Activated effector memory CD4-positive, alpha-beta T cell treated with Interleukin-2 at 50 U/mL for 16 hours (primary cell): ENCODE results near the gene SMIM5.

Source experiments
- DNase-seq: peaks from one replicate; pipeline ENCODE4 v3.0.0-alpha.2; 2020

The SMIM5 gene

GRCh38 chr17:75604034-75604695 is 29.1 kb upstream of the SMIM5 start:
- no peak for DNase-seq

DNA sequence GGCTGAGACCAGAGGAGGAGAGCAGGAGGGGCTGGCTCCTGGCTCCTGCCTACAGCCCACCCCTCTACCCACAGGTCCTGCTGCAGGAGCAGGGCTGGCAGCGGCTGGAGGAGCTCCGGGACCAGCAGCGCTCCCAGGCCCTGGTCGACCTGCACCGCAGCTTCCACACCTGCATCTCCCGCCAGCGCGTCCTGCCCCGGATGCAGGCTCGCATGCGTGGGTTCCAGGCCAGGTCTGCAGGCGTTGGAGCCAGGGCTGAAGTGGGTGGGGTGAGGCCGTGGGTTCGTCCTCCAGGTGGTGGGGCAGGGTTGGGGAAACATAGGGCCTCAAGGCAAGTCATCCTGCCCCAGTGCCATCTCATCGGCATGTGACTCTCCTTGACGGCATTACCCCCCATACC is 27.4 kb upstream of the SMIM5 start:
- DNase-seq: no peak

GRCh38 chr17:75607086-75607485 is 26.1 kb upstream of the SMIM5 start:
- no peak for DNase-seq

DNA sequence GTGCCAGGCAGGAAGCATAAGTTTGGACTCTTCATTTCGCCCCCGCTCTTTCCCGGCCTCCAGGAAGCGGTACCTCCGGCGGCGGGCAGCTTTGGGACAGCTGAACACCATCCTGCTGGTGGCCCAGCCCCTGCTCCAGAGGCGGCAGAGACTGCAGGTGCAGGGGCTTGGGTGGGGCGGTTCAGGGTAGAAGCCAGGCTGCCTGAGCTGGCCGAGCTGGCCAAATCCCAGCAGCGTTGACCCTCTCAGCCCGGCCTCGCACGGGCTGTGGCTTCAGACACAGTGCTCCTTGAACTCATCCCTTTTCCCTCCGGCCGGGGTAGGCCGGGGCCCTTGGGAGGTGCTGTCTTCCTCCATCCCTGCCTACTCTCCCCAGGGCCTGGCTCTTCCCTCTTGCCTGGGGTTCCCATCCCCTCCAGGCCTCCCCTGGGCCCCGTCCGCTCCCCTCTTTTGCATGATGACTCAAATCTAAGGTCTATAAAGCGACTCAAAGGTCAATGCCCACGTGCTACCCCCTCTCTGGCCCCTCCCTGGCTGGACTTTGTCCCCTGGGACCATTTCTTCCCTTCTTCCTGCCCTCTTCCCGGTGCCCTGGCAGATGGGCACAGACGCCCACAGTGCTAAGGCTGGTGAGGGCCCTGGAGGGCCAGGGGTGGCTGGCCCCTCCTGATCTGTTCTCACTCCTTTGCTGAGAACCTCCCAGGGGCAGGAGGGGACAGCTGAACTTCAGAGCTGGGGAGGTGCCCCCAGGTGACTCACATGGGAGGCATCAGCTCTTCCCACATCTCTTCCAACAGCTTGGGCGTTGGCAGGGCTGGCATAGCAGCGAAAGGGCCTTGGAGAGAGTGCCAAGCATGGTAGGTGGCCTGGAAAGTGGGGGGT is 22.9 kb upstream of the SMIM5 start:
- DNase-seq: no peak

GRCh38 chr17:75611851-75612429 is 21.3 kb upstream of the SMIM5 start:
- DNase-seq: no peak

DNA sequence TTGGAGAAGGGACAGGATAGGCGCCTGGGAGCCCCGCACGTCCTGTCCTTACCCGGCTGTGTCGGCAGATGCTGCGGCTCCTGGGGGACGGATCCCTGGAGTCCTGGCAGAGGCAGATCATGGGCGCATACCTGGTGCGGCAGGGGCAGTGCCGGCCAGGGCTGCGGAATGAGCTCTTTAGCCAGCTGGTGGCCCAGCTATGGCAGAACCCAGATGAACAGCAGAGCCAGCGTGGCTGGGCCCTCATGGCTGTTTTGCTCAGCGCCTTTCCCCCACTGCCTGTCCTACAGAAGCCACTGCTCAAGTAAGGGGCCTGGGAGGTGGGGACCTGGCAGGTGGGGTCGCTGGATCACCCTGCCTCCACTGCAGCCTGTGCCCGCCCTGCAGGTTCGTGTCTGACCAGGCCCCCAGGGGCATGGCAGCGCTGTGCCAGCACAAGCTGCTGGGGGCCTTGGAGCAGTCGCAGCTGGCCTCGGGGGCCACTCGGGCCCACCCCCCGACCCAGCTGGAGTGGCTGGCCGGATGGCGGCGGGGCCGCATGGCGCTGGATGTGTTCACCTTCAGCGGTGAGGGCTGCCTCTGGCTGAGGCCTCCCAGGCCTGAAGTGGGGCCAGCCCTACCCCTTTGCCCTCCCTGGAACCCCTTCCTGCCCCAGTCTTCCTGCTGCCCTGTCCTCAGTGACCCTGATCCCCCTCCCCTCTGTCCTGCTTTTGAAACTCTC is 20.2 kb upstream of the SMIM5 start:
- no peak for DNase-seq

DNA sequence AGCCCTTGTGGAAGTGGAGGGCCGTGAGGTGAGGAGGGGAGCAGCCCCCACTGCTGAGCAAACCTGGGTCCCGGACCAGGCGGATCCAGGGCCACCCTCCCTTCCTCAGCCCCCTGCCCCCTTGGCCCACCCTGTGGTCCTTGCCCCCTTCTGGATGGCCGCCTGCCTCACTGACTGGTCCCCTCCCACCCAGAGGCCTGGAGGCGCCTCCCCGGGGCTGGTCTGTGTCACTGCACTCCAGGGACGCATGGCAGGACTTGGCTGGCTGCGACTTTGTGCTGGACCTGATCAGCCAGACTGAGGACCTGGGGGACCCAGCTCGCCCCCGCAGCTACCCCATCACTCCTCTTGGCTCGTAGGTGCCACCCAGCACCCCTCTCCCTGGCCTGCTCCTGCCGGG is 19.2 kb upstream of the SMIM5 start:
- no peak for DNase-seq

- no peak for DNase-seq
Measured at GRCh38 chr17:75614556-75615270, 18.5 kb upstream of the SMIM5 start.

- no peak for DNase-seq
Measured at GRCh38 chr17:75615301-75615700, 17.9 kb upstream of the SMIM5 start.

DNA sequence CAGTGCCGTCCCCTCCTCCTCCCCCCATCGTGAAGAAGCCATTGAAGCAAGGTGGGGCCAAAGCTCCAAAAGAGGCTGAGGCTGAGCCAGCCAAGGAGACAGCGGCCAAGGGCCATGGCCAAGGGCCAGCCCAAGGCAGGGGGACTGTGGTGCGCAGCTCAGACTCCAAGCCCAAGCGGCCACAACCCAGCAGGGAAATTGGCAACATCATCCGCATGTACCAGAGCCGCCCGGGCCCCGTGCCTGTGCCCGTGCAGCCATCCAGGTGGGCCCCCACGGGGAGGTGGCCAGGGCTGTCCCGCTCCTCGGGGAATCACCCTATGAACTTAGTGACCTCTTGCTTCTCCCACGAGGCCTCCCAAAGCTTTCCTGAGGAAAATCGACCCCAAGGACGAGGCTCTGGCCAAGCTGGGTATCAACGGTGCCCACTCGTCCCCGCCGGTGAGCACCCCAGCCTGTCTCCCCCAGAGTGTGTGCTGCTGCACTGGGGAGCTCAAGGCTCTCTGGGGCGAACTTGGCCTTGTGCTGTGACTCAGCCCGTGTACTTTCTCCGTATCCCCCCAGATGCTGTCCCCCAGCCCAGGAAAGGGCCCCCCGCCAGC is 16.6 kb upstream of the SMIM5 start:
- no peak for DNase-seq

DNA sequence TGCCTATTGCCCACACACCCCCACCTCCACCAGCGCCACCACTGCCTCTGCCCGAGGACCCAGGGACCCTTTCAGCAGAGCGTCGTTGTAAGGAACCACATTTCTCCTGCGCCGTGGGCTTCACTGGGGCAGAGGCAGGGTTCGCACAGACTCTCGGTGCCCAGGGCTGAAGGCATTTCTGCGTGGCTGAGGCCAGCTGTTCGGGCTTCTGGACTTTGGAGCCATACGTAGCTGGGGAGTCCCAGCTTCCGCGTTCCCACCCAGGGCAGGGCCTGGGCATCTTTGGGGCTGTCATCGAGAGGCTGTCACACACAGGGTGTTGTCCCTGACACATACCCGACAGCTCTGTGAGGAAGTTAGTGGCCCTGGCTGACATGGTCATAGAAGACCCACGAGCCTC is 16.0 kb upstream of the SMIM5 start:
- DNase-seq: no peak

- no peak for DNase-seq
Measured at GRCh38 chr17:75617675-75618074, 15.6 kb upstream of the SMIM5 start.

- no peak for DNase-seq
Measured at GRCh38 chr17:75619506-75620431, 13.5 kb upstream of the SMIM5 start.

- DNase-seq: no peak
Measured at GRCh38 chr17:75621489-75621888, 11.7 kb upstream of the SMIM5 start.

- DNase-seq: no peak
Measured at GRCh38 chr17:75622076-75622475, 11.2 kb upstream of the SMIM5 start.

GRCh38 chr17:75622771-75623273 is 10.4 kb upstream of the SMIM5 start:
- DNase-seq: no peak

- no peak for DNase-seq
Measured at GRCh38 chr17:75623386-75623785, 9.8 kb upstream of the SMIM5 start.

- no peak for DNase-seq
Measured at GRCh38 chr17:75624021-75624420, 9.2 kb upstream of the SMIM5 start.

GRCh38 chr17:75624714-75625345 is 8.4 kb upstream of the SMIM5 start:
- no peak for DNase-seq

DNA sequence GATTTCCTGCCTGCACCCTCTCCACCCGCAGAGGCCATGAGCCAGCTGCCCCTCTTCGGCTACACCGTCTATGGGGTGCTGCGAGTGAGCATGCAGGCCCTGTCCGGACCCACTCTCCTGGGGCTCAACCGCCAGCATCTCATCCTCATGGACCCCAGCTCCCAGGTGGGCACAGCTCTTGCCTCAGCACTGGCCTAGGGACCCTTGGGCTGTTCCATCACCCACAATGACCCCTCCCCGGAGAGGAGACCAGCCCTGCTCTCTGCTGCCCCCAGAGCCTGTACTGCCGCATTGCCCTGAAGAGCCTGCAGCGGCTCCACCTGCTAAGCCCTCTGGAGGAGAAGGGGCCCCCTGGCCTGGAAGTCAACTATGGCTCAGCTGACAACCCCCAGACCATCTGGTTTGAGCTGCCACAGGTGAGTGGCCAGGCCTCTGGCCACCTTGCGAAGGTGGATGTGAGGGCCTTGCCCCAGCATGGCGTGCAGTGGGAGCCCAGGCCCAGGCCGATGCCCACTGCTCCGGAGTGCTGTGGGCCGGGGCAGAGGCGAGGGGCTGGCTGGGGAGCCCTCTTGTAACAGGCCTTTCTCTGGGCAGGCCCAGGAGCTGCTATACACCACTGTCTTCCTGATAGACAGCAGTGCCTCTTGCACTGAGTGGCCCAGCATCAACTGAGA is 7.3 kb upstream of the SMIM5 start:
- no peak for DNase-seq
